Loucy (cell line): ENCODE measurements around the gene CDH13.

Experiments used
- H2AFZ ChIP-seq: fragments of 200-600 bp; sonication (generic); 2 replicates; pipeline ENCODE4 v1.6.0; 2016; ENCODE audit warnings: antibody characterized with exemption, mild to moderate bottlenecking, low read length, moderate library complexity
- H3F3A ChIP-seq: fragments of 200-600 bp; 2 replicates; pipeline ENCODE4 v1.6.0; 2016; ENCODE audit warnings: antibody characterized with exemption, low read depth, mild to moderate bottlenecking
- H3K27me3 ChIP-seq: fragments of 200-600 bp; sonication (generic); 2 replicates; pipeline ENCODE4 v1.6.1; 2014; ENCODE audit warnings: low read length, mild to moderate bottlenecking; ENCODE audit not compliant: insufficient read depth, poor library complexity, severe bottlenecking
- H3K36me3 ChIP-seq: fragments of 200-600 bp; sonication (generic); 2 replicates; pipeline ENCODE4 v1.6.1; 2016; ENCODE audit warnings: low read length; ENCODE audit not compliant: insufficient read depth
- H3K4me1 ChIP-seq: fragments of 200-600 bp; sonication (generic); 2 replicates; pipeline ENCODE4 v1.5.1; 2014; ENCODE audit warnings: low read length, mild to moderate bottlenecking; ENCODE audit not compliant: insufficient read depth, poor library complexity, severe bottlenecking
- H3K4me2 ChIP-seq: fragments of 200-600 bp; sonication (generic); 2 replicates; pipeline ENCODE4 v1.6.0; 2014; ENCODE audit warnings: antibody characterized with exemption, low read length, low read depth, mild to moderate bottlenecking; ENCODE audit not compliant: poor library complexity, severe bottlenecking
- H3K4me3 ChIP-seq: fragments of 200-600 bp; sonication (generic); 2 replicates; pipeline ENCODE4 v1.5.1; 2014; ENCODE audit warnings: low read length, mild to moderate bottlenecking, mixed read lengths; ENCODE audit not compliant: poor library complexity, severe bottlenecking
- H3K79me2 ChIP-seq: fragments of 200-600 bp; sonication (generic); 2 replicates; pipeline ENCODE4 v1.6.1; 2014; ENCODE audit warnings: low read length; ENCODE audit not compliant: insufficient read depth
- H3K9ac ChIP-seq: fragments of 200-600 bp; sonication (generic); 2 replicates; pipeline ENCODE4 v1.6.0; 2014; ENCODE audit warnings: mild to moderate bottlenecking, low read depth, low read length, moderate library complexity; ENCODE audit not compliant: poor library complexity, severe bottlenecking
- H3K9me2 ChIP-seq: fragments of 200-600 bp; sonication (generic); replicated peaks from 2 replicates; pipeline ENCODE4 v1.6.1; 2016; ENCODE audit warnings: low read depth, low read length, mixed read lengths
- H3K9me3 ChIP-seq: fragments of 200-600 bp; sonication (generic); 2 replicates; pipeline ENCODE4 v1.6.1; 2014; ENCODE audit warnings: mild to moderate bottlenecking, antibody characterized with exemption, low read length, low read depth; ENCODE audit not compliant: insufficient read depth
- H4K20me1 ChIP-seq: fragments of 200-600 bp; sonication (generic); 2 replicates; pipeline ENCODE4 v1.6.0; 2014; ENCODE audit warnings: antibody characterized with exemption, low read length, mild to moderate bottlenecking; ENCODE audit not compliant: insufficient read depth, poor library complexity, severe bottlenecking
- CTCF ChIP-seq: fragments of 200-600 bp; sonication (generic); conservative IDR thresholded peaks from 2 replicates; pipeline ENCODE4 v1.5.1; 2014; ENCODE audit warnings: mild to moderate bottlenecking, antibody characterized with exemption, low read length
- EZH2phosphoT487 ChIP-seq: fragments of 200-600 bp; IDR thresholded peaks from 2 replicates; pipeline ENCODE4 v1.6.1; 2018; ENCODE audit warnings: antibody characterized with exemption, mild to moderate bottlenecking, moderate library complexity, borderline replicate concordance

Gene CDH13

GRCh38 chr16:82835487-82836155 lies 208.9 kb downstream of the CDH13 start:
- H3K4me1 ChIP-seq = no peaks in the 10 kb centered on the region
- H4K20me1 ChIP-seq = no peaks in the 10 kb centered on the region
- H3K79me2 ChIP-seq = no peaks in the 10 kb centered on the region
- TF ChIP-seq CTCF (no peak), EZH2phosphoT487 (no peak)
- no peak overlapping the region for H3K4me2 ChIP-seq
- no peaks in the 10 kb centered on the region for H3F3A ChIP-seq
- H3K9me3 ChIP-seq = peaks cover 12% of the 10 kb centered on the region; the same call in 1 of the 2 replicates
- H2AFZ ChIP-seq = no peak overlapping the region
- no peaks in the 10 kb centered on the region for H3K9me2 ChIP-seq
- H3K27me3 ChIP-seq = no peaks in the 10 kb centered on the region
- H3K36me3 ChIP-seq = no peaks in the 10 kb centered on the region
- no peak overlapping the region for H3K4me3 ChIP-seq
- no peak overlapping the region for H3K9ac ChIP-seq

DNA sequence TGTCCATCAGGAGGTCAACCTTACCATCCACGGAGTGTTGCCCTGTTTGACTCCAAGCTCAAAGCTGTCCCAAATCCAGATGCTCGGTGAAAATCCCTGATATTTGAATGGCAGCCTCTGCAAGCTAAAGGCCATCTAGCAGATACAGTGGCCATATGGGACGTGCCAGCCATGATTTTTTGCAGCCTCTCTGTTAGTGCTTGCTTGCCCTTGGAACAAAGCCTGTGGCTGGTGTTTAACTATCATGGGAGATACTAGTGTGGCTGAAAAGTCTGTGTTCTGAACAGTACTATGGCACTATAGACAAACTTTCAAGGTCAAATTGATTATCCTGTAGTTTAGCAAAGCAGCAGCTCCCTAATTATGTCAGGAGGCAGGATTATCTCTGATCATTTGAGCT lies 214.3 kb downstream of the CDH13 start:
- no peak overlapping the region for H2AFZ ChIP-seq
- no peaks in the 10 kb centered on the region for H3K27me3 ChIP-seq
- peaks cover 12% of the 10 kb centered on the region; the same call in 1 of the 2 replicates for H3K9me3 ChIP-seq
- no peaks in the 10 kb centered on the region for H3K79me2 ChIP-seq
- H3K4me3 ChIP-seq = no peak overlapping the region
- no peaks in the 10 kb centered on the region for H3K4me1 ChIP-seq
- no peaks in the 10 kb centered on the region for H3K9me2 ChIP-seq
- TF ChIP-seq CTCF = no peak
- no peak for TF ChIP-seq EZH2phosphoT487
- no peaks in the 10 kb centered on the region for H4K20me1 ChIP-seq
- H3K36me3 ChIP-seq = no peaks in the 10 kb centered on the region
- H3K4me2 ChIP-seq = no peak overlapping the region
- H3K9ac ChIP-seq = no peak overlapping the region
- no peaks in the 10 kb centered on the region for H3F3A ChIP-seq

DNA sequence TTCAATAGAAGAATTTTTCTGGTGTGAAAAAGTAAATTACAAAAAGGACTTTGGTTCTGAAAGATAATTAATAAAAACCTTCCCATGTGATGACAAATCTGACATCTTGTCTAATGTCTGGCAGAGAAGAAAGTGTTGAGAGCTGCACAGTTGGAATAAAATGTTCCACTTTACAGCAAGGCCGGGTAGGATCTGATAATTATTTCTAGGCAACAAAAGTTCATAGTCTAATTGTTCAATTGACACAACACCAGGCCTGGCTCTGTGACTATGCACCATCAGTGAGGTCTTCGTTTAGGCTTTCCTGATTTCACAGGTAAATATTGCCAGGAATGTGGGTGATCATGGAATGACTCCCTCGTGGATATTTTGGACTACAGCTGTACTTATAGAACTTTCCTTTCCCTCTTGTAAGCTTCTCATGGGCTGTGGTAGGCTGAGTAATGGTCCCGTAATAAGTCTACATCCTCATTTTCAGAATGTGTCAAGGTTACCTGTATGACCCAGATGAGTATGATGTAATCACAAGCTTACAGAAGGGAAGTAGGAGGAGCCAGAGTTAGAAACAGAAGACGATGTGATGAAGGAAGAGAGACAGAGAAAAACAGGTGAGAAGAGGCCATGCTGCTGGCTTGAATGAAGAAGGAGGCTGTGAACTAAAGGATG lies 217.0 kb downstream of the CDH13 start:
- no peaks in the 10 kb centered on the region for H3F3A ChIP-seq
- H3K9ac ChIP-seq = no peak overlapping the region
- H3K4me3 ChIP-seq = no peak overlapping the region
- H3K4me1 ChIP-seq = no peaks in the 10 kb centered on the region
- no peaks in the 10 kb centered on the region for H4K20me1 ChIP-seq
- H2AFZ ChIP-seq = no peak overlapping the region
- no peaks in the 10 kb centered on the region for H3K36me3 ChIP-seq
- H3K9me3 ChIP-seq = peaks cover 8% of the 10 kb centered on the region; the same call in 1 of the 2 replicates
- no peaks in the 10 kb centered on the region for H3K27me3 ChIP-seq
- no peak overlapping the region for H3K4me2 ChIP-seq
- no peaks in the 10 kb centered on the region for H3K79me2 ChIP-seq
- TF ChIP-seq CTCF (no peak), EZH2phosphoT487 (no peak)
- no peaks in the 10 kb centered on the region for H3K9me2 ChIP-seq
